ENCODE data around the gene FIG4.

DNA sequence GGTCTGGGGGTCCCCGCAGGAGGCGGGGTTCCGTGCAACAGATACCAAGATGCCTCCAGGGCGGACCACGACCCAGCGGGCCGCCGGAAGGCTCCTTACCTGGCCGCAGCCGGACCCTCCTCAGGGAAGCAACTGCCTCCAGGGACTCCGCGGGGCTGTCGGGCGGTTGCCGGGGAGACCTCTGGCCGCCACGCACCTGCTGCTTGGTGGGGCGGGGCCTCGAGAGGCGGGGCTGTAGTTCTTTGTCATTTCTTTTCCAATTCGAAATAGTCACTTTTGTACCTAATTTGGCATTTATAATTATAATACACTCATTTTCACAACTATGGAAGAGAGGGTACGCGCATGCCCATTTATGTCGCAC, 741 bp upstream of the FIG4 start:
- no peak for TF ChIP-seq POLR2A (IDR thresholded peaks at IDR 0.05)
- no peak for TF ChIP-seq EP300 (IDR thresholded peaks at IDR 0.05)
- TF ChIP-seq, protein P1, sequence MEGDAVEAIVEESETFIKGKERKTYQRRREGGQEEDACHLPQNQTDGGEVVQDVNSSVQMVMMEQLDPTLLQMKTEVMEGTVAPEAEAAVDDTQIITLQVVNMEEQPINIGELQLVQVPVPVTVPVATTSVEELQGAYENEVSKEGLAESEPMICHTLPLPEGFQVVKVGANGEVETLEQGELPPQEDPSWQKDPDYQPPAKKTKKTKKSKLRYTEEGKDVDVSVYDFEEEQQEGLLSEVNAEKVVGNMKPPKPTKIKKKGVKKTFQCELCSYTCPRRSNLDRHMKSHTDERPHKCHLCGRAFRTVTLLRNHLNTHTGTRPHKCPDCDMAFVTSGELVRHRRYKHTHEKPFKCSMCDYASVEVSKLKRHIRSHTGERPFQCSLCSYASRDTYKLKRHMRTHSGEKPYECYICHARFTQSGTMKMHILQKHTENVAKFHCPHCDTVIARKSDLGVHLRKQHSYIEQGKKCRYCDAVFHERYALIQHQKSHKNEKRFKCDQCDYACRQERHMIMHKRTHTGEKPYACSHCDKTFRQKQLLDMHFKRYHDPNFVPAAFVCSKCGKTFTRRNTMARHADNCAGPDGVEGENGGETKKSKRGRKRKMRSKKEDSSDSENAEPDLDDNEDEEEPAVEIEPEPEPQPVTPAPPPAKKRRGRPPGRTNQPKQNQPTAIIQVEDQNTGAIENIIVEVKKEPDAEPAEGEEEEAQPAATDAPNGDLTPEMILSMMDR (IDR thresholded peaks at IDR 0.05) = no peak
